ENCODE results near the gene SMCR8.
"Not testable (repeated sequence)": the region's sequence is repeated elsewhere in the genome, so short reads cannot be mapped to it uniquely, and the experiment has no call there.

SMCR8 gene

GRCh38 chr17:18332909-18333489 lies 17.9 kb downstream of the SMCR8 start:
- Histone ChIP-seq H3K4me2 (ENCODE audit: low read length) (no peak overlapping the region), H3K27ac (ENCODE audit: low read depth, low read length, poor library complexity, severe bottlenecking) (no peak overlapping the region), H3K36me3 (ENCODE audit: insufficient read depth, low read length) (peaks cover 69% of the 10 kb centered on the region)

GRCh38 chr17:18338158-18338557 lies 23.1 kb downstream of the SMCR8 start:
- not testable (repeated sequence) for H3K9ac ChIP-seq (ENCODE audit: low read length); H3K4me2 ChIP-seq (ENCODE audit: low read length); H3K27me3 ChIP-seq (ENCODE audit: insufficient read depth, low read length); H3K79me2 ChIP-seq (ENCODE audit: insufficient read depth, low read length); H3K9me3 ChIP-seq (ENCODE audit: low read length); H4K20me1 ChIP-seq (ENCODE audit: insufficient read depth, low read length); H3K4me3 ChIP-seq (ENCODE audit: low read depth, low read length, poor library complexity, severe bottlenecking); H3K4me1 ChIP-seq (ENCODE audit: insufficient read depth, low read length, severe bottlenecking); H3F3A ChIP-seq (ENCODE audit: insufficient read depth, low read length); H3K9me2 ChIP-seq (ENCODE audit: low read depth, low read length); H2AFZ ChIP-seq (ENCODE audit: low read length); H3K27ac ChIP-seq (ENCODE audit: low read depth, low read length, poor library complexity, severe bottlenecking)
- peaks cover 68% of the 10 kb centered on the region for H3K36me3 ChIP-seq (ENCODE audit: insufficient read depth, low read length)

More at GRCh38 chr17:18332909-18333489, 17.9 kb downstream of the SMCR8 start:
- H2AFZ ChIP-seq (ENCODE audit: low read length) = no peak overlapping the region
- H3K79me2 ChIP-seq (ENCODE audit: insufficient read depth, low read length) = no peaks in the 10 kb centered on the region
- H3K4me1 ChIP-seq (ENCODE audit: insufficient read depth, low read length, severe bottlenecking) = no peaks in the 10 kb centered on the region
- H3F3A ChIP-seq (ENCODE audit: insufficient read depth, low read length) = no peaks in the 10 kb centered on the region
- H3K9ac ChIP-seq (ENCODE audit: low read length) = no peak overlapping the region
- H4K20me1 ChIP-seq (ENCODE audit: insufficient read depth, low read length) = no peaks in the 10 kb centered on the region
- no peaks in the 10 kb centered on the region for H3K9me2 ChIP-seq (ENCODE audit: low read depth, low read length)
- no peaks in the 10 kb centered on the region for H3K27me3 ChIP-seq (ENCODE audit: insufficient read depth, low read length)
- H3K4me3 ChIP-seq (ENCODE audit: low read depth, low read length, poor library complexity, severe bottlenecking) = no peak overlapping the region
- no peaks in the 10 kb centered on the region for H3K9me3 ChIP-seq (ENCODE audit: low read length)
- TF ChIP-seq EZH2 (IDR thresholded peaks at IDR 0.05; ENCODE audit: borderline replicate concordance, low read length) (no peak), CTCF (IDR thresholded peaks at IDR 0.05; ENCODE audit: low read length) (no peak)

- Histone ChIP-seq H3F3A (ENCODE audit: insufficient read depth, low read length) (no peaks in the 10 kb centered on the region), H3K27ac (ENCODE audit: low read depth, low read length, poor library complexity, severe bottlenecking) (no peak overlapping the region), H3K9ac (ENCODE audit: low read length) (no peak overlapping the region), H3K36me3 (ENCODE audit: insufficient read depth, low read length) (peaks cover 71% of the 10 kb centered on the region), H4K20me1 (ENCODE audit: insufficient read depth, low read length) (no peaks in the 10 kb centered on the region), H3K4me2 (ENCODE audit: low read length) (no peak overlapping the region), H3K9me2 (ENCODE audit: low read depth, low read length) (no peaks in the 10 kb centered on the region), H3K4me1 (ENCODE audit: insufficient read depth, low read length, severe bottlenecking) (no peaks in the 10 kb centered on the region), H3K4me3 (ENCODE audit: low read depth, low read length, poor library complexity, severe bottlenecking) (no peak overlapping the region), H3K27me3 (ENCODE audit: insufficient read depth, low read length) (no peaks in the 10 kb centered on the region), H2AFZ (ENCODE audit: low read length) (no peak overlapping the region), H3K79me2 (ENCODE audit: insufficient read depth, low read length) (no peaks in the 10 kb centered on the region), H3K9me3 (ENCODE audit: low read length) (no peaks in the 10 kb centered on the region)
- TF ChIP-seq CTCF (IDR thresholded peaks at IDR 0.05; ENCODE audit: low read length) (no peak), EZH2 (IDR thresholded peaks at IDR 0.05; ENCODE audit: borderline replicate concordance, low read length) (no peak)
These were observed 24.8 kb downstream of the SMCR8 start for GRCh38 chr17:18339933-18340332.

- no peaks in the 10 kb centered on the region for H3K79me2 ChIP-seq (ENCODE audit: insufficient read depth, low read length)
- H3K9ac ChIP-seq (ENCODE audit: low read length) = no peak overlapping the region
- H3F3A ChIP-seq (ENCODE audit: insufficient read depth, low read length) = no peaks in the 10 kb centered on the region
- H3K27ac ChIP-seq (ENCODE audit: low read depth, low read length, poor library complexity, severe bottlenecking) = no peak overlapping the region
- H3K4me3 ChIP-seq (ENCODE audit: low read depth, low read length, poor library complexity, severe bottlenecking) = no peak overlapping the region
- H3K9me2 ChIP-seq (ENCODE audit: low read depth, low read length) = no peaks in the 10 kb centered on the region
- no peaks in the 10 kb centered on the region for H4K20me1 ChIP-seq (ENCODE audit: insufficient read depth, low read length)
- no peaks in the 10 kb centered on the region for H3K9me3 ChIP-seq (ENCODE audit: low read length)
- no peaks in the 10 kb centered on the region for H3K4me1 ChIP-seq (ENCODE audit: insufficient read depth, low read length, severe bottlenecking)
- H3K27me3 ChIP-seq (ENCODE audit: insufficient read depth, low read length) = no peaks in the 10 kb centered on the region
- H2AFZ ChIP-seq (ENCODE audit: low read length) = no peak overlapping the region
- no peak overlapping the region for H3K4me2 ChIP-seq (ENCODE audit: low read length)
- H3K36me3 ChIP-seq (ENCODE audit: insufficient read depth, low read length) = peaks cover 85% of the 10 kb centered on the region
- TF ChIP-seq EZH2 (IDR thresholded peaks at IDR 0.05; ENCODE audit: borderline replicate concordance, low read length) (no peak), CTCF (IDR thresholded peaks at IDR 0.05; ENCODE audit: low read length) (no peak)
These were observed 28.9 kb downstream of the SMCR8 start for GRCh38 chr17:18344021-18344420.
